ENCODE results near the gene CBL.
"Not testable (repeated sequence)": the region's sequence is repeated elsewhere in the genome, so short reads cannot be mapped to it uniquely, and the experiment has no call there.

Gene CBL

DNA sequence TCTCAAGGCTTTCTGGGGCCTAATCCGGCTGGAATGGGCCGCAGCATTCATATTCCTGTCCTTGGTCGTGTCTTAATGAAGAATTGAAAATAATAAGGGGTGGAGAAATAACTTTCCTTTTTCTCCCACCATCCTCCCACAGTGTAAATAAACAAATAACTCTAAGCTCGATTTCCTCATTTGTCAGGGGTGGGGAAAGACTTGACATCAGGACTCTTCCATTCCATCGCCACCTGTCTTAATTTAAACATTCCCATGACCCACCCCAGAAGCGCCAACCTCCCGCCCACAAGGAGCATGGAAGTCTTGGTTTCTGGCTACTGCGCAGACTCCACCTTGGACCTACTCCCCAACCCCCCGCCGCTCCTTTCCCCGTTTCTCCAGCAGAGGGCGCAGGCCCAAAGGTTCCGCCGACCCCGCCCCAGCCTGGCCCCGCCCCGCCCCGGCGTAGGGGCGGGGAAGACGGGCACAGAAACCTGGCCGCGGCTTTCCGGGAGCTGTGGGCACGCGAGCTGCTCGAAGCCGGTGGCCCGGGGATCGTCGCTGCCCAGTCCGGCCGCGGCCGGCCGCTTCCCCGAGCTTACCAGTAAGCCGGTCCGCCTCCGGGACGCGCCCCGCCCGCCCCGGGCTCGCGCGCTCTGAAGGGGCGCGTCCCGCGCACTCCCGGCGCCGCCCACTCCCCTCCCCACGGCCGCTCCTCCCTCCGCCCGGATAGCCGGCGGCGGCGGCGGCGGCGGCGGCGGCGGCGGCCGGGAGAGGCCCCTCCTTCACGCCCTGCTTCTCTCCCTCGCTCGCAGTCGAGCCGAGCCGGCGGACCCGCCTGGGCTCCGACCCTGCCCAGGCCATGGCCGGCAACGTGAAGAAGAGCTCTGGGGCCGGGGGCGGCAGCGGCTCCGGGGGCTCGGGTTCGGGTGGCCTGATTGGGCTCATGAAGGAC, at the start of gene CBL:
Gene CBL, plus strand, starts transcription at position 766 of the 937 bp plus-strand sequence. Its CDS starts 79 bp downstream, at position 845.
- DNase-seq (ENCODE audit: insufficient read length, low spot score) (peak; percentile 96), FAIRE-seq (no peak)

- FAIRE-seq = no peak
Measured at GRCh38 chr11:119156496-119156895, 49.6 kb upstream of the CBL start.

GRCh38 chr11:119157063-119157462, 49.1 kb upstream of the CBL start:
- FAIRE-seq (no peak), DNase-seq (ENCODE audit: insufficient read length, low spot score) (no peak)

More at GRCh38 chr11:119156496-119156895, 49.6 kb upstream of the CBL start:
- no peak for DNase-seq (ENCODE audit: insufficient read length, low spot score)

GRCh38 chr11:119158467-119158866, 47.7 kb upstream of the CBL start:
- peak; percentile 26 for FAIRE-seq

GRCh38 chr11:119160151-119160550, 46.0 kb upstream of the CBL start:
- no peak for DNase-seq (ENCODE audit: insufficient read length, low spot score)
- no peak for FAIRE-seq

More at GRCh38 chr11:119158467-119158866, 47.7 kb upstream of the CBL start:
- DNase-seq (ENCODE audit: insufficient read length, low spot score) = no peak

- FAIRE-seq = peak; percentile 16
- DNase-seq (ENCODE audit: insufficient read length, low spot score) = no peak
Measured at GRCh38 chr11:119161871-119162270, 44.3 kb upstream of the CBL start.

DNA sequence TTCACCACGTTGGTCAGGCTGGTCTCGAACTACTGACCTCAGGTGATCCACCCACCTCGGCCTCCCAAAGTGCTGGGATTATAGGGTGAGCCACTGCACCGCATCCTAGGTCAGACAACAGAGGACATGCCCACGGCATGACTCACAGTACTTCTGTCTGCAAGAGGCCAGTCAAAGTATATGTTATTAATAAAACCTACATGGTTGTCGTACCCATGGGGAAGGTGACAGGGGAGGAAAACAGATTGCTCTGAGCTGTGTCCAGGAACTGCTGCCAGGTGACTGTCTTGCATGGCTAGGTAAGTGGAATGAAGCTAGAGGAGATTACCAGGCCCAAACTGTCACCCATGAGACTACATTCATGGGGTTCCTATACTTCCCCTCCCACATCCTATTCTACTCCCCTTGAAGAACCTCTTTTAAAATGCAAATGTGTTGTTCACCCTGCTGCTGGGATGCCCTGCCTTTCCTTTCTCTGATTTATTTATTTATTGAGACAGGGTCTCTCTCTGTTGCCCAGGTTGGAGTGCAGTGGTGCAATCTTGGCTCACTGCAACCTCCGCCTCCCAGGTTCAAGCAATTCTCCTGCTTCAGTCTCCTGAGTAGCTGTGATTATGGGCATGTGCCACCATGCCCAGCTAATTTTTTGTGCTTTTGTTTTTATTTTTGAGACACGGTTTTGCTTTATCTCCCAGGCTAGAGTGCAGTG, 39.6 kb upstream of the CBL start:
- peak; percentile 72 for DNase-seq (ENCODE audit: insufficient read length, low spot score)
- FAIRE-seq = no peak

DNA sequence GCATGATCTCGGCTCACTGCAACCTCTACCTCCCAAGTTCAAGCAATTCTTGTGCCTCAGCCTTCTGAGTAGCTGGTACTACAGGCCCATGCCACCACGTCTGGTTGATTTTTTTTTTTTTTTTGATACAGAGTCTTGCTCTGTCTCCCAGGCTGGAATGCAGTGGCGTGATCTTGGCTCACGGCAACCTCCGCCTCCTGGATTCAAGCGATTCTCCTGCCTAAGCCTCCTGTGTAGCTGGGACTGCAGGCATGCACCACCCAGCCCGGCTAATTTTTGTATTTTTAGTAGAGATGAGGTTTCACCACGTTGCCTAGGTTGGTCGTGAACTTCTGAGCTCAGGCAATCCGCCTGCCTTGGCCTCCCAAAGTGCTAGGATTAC, 39.1 kb upstream of the CBL start:
- DNase-seq (ENCODE audit: insufficient read length, low spot score); FAIRE-seq: not testable (repeated sequence)

- DNase-seq (ENCODE audit: insufficient read length, low spot score) = no peak
- no peak for FAIRE-seq
Measured at GRCh38 chr11:119167933-119168332, 38.2 kb upstream of the CBL start.

GRCh38 chr11:119168471-119169281, 37.5 kb upstream of the CBL start, which contains the start of gene NLRX1:
TSS of gene NLRX1 (plus strand) at chr11:119168725. CDS start at chr11:119171404, 2,679 bp downstream.
- DNase-seq (ENCODE audit: insufficient read length, low spot score) = peak; percentile 93
- FAIRE-seq = peak; percentile 81

- FAIRE-seq (no peak), DNase-seq (ENCODE audit: insufficient read length, low spot score) (peak; percentile 48)
Measured at GRCh38 chr11:119169282-119169719, 36.8 kb upstream of the CBL start.

- DNase-seq (ENCODE audit: insufficient read length, low spot score) = no peak
- no peak for FAIRE-seq
Measured at GRCh38 chr11:119172513-119172912, 33.6 kb upstream of the CBL start.

- FAIRE-seq = no peak
- DNase-seq (ENCODE audit: insufficient read length, low spot score) = no peak
Measured at GRCh38 chr11:119173453-119173852, 32.7 kb upstream of the CBL start.

- DNase-seq (ENCODE audit: insufficient read length, low spot score) (peak; percentile 41), FAIRE-seq (no peak)
Measured at GRCh38 chr11:119175493-119176077, 30.6 kb upstream of the CBL start.

DNA sequence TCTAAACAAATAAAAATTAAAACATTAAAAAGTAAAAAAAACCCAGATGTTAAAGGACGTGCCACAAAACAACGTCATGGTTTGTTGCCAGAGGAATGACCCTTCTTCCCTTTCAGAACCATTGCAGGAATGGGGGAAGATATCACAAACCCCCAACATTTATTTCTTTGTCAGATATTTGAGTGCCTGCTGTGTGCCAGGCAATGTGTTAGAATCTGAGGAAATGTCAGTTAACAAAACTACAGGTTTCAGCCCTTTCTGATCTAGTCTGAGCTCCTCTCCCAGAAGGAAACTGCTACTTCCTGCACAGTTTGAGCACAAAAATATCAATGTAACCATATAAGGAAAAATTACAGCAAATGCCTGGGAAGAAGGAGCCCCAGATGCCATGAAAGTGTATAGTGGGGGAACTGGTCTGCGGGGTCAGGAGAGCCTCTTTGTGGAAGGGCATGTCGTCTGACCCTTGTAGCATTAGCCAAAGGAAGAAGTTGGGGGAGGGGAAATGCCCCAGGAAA, 27.9 kb upstream of the CBL start:
- FAIRE-seq (no peak), DNase-seq (ENCODE audit: insufficient read length, low spot score) (no peak)

- DNase-seq (ENCODE audit: insufficient read length, low spot score) (no peak), FAIRE-seq (no peak)
Measured at GRCh38 chr11:119179342-119179741, 26.8 kb upstream of the CBL start.

GRCh38 chr11:119179983-119180382, 26.2 kb upstream of the CBL start:
- DNase-seq (ENCODE audit: insufficient read length, low spot score) = no peak
- FAIRE-seq = no peak

DNA sequence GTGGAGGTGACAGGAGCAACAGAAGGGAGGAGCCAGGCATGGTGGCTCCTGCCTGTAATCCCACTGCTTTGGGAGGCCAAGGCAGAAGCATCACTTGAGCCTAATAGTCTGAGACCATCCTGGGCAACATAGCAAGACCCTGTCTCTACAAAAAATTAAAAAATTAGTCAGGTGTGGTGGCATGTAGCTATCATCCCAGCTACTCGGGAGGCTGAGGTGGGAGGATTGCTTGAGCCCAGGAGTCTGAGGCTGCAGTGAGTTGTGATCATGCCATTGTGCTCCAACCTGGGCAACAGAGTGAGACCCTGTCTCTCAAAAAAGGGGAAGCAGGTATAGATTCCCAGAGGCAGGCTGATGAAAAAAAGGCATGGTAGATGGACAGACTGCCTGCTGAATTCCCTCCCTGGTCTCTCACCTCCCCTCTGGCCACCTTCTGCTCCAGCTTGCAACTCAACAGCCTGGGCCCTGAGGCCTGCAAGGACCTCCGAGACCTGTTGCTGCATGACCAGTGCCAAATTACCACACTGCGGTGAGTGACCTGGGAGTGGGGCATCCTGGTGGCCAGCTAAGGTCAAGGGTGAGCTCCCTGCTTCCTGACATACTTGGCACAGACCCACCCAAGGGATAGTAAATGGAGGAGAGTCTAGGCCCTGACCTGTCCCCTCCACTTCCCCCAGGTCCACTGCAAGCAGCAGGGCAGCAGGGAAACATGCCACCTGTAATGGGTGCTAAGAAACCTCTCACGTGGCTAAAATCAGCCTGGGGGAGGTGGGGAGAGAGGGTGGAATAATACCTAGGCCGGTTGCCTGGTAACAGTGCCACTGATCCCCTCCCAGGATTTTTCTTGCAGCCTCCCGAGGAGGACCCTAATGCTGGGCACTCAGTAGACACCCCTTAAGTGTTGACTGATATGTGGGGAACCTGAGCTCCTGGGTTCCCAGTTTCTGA, 25.1 kb upstream of the CBL start:
- FAIRE-seq = no peak
- DNase-seq (ENCODE audit: insufficient read length, low spot score) = no peak
